HG03103 (cell line): ENCODE results near the gene POU4F1.
A peak's percentile ranks its signal among the peaks of the same experiment; 100 is the strongest.

Experiments
- ATAC-seq: cut with Tn5 transposase; IDR thresholded peaks from one replicate; pipeline ENCODE4 v1.9.1; 2021; ENCODE audit warnings: low read depth; ENCODE audit not compliant: unreplicated experiment

Gene POU4F1

GRCh38 chr13:78593652-78594455 is 9.5 kb downstream of the POU4F1 start:
- ATAC-seq: no peak

- ATAC-seq: no peak
These were observed 10.2 kb downstream of the POU4F1 start for GRCh38 chr13:78593129-78593528.

- ATAC-seq: no peak
These were observed 10.8 kb downstream of the POU4F1 start for GRCh38 chr13:78592584-78592983.

- no peak for ATAC-seq
These were observed 14.1 kb downstream of the POU4F1 start for GRCh38 chr13:78589206-78589605.

- ATAC-seq: no peak
These were observed 16.0 kb downstream of the POU4F1 start for GRCh38 chr13:78587395-78587794.

GRCh38 chr13:78586706-78587105 is 16.6 kb downstream of the POU4F1 start:
- ATAC-seq: peak; percentile 68

- no peak for ATAC-seq
These were observed 27.1 kb downstream of the POU4F1 start for GRCh38 chr13:78576261-78576660.

- ATAC-seq: no peak
These were observed 30.9 kb downstream of the POU4F1 start for GRCh38 chr13:78572459-78572858.

GRCh38 chr13:78569029-78569428 is 34.3 kb downstream of the POU4F1 start:
- ATAC-seq: no peak

- no peak for ATAC-seq
These were observed 36.7 kb downstream of the POU4F1 start for GRCh38 chr13:78566631-78567030.

- peak; percentile 73 for ATAC-seq
These were observed 41.0 kb downstream of the POU4F1 start for GRCh38 chr13:78562237-78562889.
